Natural killer cell treated with Interleukin-12 subunit alpha and Interleukin-12 subunit beta and Interleukin-15 and Interleukin-18, amount 100 ng/mL, for 72 hours (primary cell): ENCODE results near the gene RNF213. TPM values are rescaled to one million over a fixed set of nuclear protein-coding genes. Genes with fewer than 3 reads are reported as not detected.
"Not testable (repeated sequence)": the region's sequence is repeated elsewhere in the genome, so short reads cannot be mapped to it uniquely, and the experiment has no call there.

Source experiments
- ATAC-seq, 2 donors: fragments of 150-1000 bp; cut with Tn5 transposase in 1 of 2; sonication (Bioruptor Pico), chemical (Tn5 transposase) in 1 of 2; 2 replicates each; pipeline ENCODE4 v1.10.0; 2021
- DNase-seq: peaks from one replicate; pipeline ENCODE4 v3.0.0; 2022; ENCODE audit warnings: low spot score
- H3K27ac Mint-ChIP-seq, 2 donors: 1 replicate in 1 of 2; 2 replicates in 1 of 2; pipeline ENCODE4 v1.8.0; 2022; ENCODE audit warnings: mixed read lengths in 2 of 2, mild to moderate bottlenecking in 1 of 2, moderate library complexity in 1 of 2
- H3K27me3 Mint-ChIP-seq, 2 donors: 1 replicate in 1 of 2; 2 replicates in 1 of 2; pipeline ENCODE4 v1.8.0; 2022; ENCODE audit warnings: mixed read lengths in 2 of 2
- H3K36me3 Mint-ChIP-seq: one replicate; pipeline ENCODE4 v1.8.0; 2022; ENCODE audit warnings: mixed read lengths
- H3K4me1 Mint-ChIP-seq, 2 donors: 1 replicate in 1 of 2; 2 replicates in 1 of 2; pipeline ENCODE4 v1.8.0; 2022; ENCODE audit warnings: low read depth in 2 of 2, mixed read lengths in 2 of 2, mild to moderate bottlenecking in 1 of 2
- H3K4me3 Mint-ChIP-seq: one replicate; pipeline ENCODE4 v1.8.0; 2022; ENCODE audit warnings: mixed read lengths
- H3K9me3 Mint-ChIP-seq: 2 replicates; pipeline ENCODE4 v1.8.0; 2022; ENCODE audit warnings: mixed read lengths
- total RNA-seq, 2 donors: library from RNA; stranded (reverse); gene quantifications; one replicate each; pipeline ENCODE4 v1.2.3, GENCODE V29; 2022

The RNF213 gene
- total RNA-seq, 2 donors from 2014 or later = 1,259 to 2,425 TPM

DNA sequence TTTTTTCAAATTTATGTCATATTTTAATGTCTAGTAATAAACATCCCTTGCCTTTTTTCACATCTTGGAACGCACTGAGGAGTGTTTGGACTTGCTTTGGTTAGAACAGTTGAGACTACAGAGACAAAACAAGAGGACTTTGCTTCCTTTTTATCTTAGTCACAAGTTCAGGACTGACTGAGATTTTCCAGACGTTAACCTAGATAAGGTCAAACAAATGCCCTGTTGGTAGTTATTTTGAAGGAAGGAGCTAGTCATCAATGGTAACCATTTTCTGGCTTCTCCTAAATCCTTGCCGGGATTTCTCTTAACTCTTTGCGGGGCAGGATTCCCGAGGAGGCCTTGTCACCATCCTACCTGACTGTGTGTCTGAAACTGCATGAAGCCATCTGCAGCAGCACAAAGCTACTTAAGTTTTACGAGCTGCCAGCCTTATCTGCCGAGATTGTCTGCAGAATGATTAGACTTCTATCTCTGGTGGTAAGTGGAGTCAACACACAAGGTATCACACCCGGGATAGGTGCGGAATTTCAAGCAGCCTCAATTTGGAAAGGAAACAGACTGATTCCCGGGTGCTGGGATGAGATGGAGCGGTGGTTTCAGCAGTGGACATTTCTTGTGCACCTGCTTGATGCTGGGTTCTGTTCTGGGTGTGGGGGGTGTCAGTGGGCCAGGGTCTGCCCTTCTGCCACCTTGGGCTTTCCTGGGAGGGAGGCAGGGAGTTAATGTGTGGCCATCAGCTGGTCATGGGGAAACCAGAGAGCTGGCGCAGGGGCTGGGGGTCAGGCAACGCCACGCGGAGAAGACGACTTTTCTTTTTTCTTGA, 48.3 kb downstream of the RNF213 start:
- Mint-ChIP-seq H3K9me3 (no peaks in the 10 kb centered on the region), H3K4me3 (peak overlapping the region; percentile 17), H3K36me3 (peaks cover 49% of the 10 kb centered on the region), H3K4me1 (peaks cover 22 to 39% of the 10 kb centered on the region in 2 donors), H3K27me3 (no peaks in the 10 kb centered on the region), H3K27ac (peak overlapping the region; percentile 66 to 85)
- DNase-seq (no peak), ATAC-seq (peak in 1 of 2 donors; percentile 13)

DNA sequence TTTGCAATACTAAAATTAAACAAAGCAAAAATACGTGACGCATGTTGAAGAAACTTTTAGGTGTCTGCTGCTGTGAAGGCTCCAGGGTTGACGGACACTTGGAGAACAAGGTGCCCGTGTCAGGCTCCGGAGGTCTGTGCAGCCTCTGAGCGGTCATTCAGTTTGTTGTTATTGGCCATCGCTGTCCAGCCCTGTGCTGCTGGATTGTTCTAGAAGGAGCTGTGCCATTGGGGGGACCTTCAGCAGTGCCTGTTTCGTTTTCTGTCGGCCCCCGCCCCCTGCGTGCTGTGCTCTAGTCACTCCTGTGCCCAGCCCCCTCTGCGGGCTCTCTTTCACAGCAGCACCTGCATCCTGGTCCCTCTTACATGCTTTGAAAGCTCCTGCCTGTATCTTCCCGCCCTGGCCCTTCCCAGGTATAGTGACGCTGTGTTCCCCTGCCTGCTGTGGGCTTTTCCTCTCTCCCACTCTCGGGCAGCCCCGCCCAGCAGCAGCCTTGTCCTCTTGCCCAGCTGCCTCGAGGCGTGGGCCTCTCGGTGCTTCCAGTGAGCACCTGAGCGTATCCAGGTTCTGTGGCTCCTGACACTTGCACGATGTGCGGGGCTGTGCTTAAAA, 50.7 kb downstream of the RNF213 start:
- Mint-ChIP-seq H3K9me3 (no peaks in the 10 kb centered on the region), H3K36me3 (peaks cover 42% of the 10 kb centered on the region), H3K4me1 (peaks cover 25 to 40% of the 10 kb centered on the region in 2 donors), H3K4me3 (no peak overlapping the region), H3K27ac (peak overlapping the region; percentile 60 to 81), H3K27me3 (no peaks in the 10 kb centered on the region)
- DNase-seq = no peak
- ATAC-seq = no peak

- DNase-seq (no peak), ATAC-seq (no peak)
- Mint-ChIP-seq H3K4me1 (peaks cover 29 to 38% of the 10 kb centered on the region in 2 donors), H3K27ac (peak overlapping the region; percentile 47 to 74), H3K4me3 (no peak overlapping the region), H3K9me3 (no peaks in the 10 kb centered on the region), H3K36me3 (peaks cover 46% of the 10 kb centered on the region), H3K27me3 (no peaks in the 10 kb centered on the region)
These were observed 52.0 kb downstream of the RNF213 start for GRCh38 chr17:80312621-80313135.

DNA sequence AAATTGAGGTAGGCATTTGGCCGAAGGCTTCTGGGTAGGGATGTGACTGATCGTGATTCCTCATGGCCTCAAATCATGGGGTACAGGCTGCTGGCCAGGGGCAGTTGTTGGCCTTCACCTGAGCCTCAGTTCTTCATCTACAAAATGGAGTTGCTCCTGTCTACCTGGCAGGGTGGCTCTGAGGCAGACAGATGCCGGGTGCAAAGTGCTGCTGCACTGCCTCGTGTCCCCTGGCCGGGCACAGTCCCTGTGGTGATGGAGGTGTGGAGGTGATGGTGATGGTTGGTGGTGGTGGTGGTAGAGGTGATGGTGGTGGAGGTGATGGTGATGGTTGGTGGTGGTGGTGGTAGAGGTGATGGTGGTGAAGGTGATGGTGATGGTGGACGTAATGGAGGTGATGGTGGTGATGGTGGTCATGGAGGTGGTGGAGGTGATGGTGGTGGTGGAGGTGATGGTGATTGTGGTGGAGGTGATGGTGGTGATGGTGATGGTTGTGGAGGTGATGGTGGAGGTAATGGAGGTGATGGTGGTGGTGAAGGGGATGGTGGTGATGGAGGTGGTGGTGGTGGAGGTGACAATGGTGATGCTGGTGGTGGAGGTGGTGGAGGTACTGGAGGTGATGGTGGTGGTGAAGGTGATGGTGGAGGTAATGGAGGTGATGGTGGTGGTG, 52.6 kb downstream of the RNF213 start:
- ATAC-seq = peak in 1 of 2 donors; percentile 50
- peak overlapping the region; percentile 47 to 74 for H3K27ac Mint-ChIP-seq

GRCh38 chr17:80313946-80314345, 53.3 kb downstream of the RNF213 start:
- not testable (repeated sequence) for H3K27me3 Mint-ChIP-seq, H3K4me3 Mint-ChIP-seq, DNase-seq, H3K27ac Mint-ChIP-seq, H3K9me3 Mint-ChIP-seq, ATAC-seq
- Mint-ChIP-seq H3K36me3 (peaks cover 37% of the 10 kb centered on the region), H3K4me1 (peaks cover 21 to 31% of the 10 kb centered on the region in 2 donors)

More for the DNA sequence above, 52.6 kb downstream of the RNF213 start:
- H3K27me3 Mint-ChIP-seq = no peaks in the 10 kb centered on the region
- H3K4me1 Mint-ChIP-seq = peaks cover 28 to 35% of the 10 kb centered on the region in 2 donors
- no peak for DNase-seq
- H3K9me3 Mint-ChIP-seq = no peaks in the 10 kb centered on the region
- peaks cover 44% of the 10 kb centered on the region for H3K36me3 Mint-ChIP-seq
- peak overlapping the region; percentile 9 for H3K4me3 Mint-ChIP-seq

GRCh38 chr17:80315517-80316182, 55.0 kb downstream of the RNF213 start:
- Mint-ChIP-seq H3K27ac (peak overlapping the region; percentile 47 to 78), H3K9me3 (no peaks in the 10 kb centered on the region), H3K4me3 (peak overlapping the region; percentile 4), H3K4me1 (peaks cover 26 to 30% of the 10 kb centered on the region in 2 donors), H3K36me3 (peaks cover 35% of the 10 kb centered on the region), H3K27me3 (no peaks in the 10 kb centered on the region)
- ATAC-seq (peak in 1 of 2 donors; percentile 64), DNase-seq (no peak)

DNA sequence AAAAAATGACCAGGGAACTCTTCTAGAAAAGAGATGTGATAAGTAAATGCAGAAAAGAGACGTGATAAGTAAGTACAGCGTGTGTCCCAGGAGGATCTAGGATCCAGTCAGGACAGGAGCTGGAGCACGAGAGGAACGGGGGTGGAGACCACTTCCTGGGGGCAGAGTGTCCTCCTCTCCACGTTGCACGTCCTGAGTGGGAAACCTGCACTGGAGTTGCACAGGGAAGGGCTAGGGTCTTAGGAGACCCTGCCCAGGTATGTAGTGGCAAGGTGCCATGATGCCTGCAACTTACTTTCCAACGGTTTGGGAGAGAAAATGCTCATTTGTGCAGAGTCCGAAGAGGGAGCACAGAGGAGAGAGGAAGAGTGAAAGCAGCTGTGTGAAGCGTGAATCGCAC, 55.8 kb downstream of the RNF213 start:
- DNase-seq (no peak), ATAC-seq (no peak)
- peaks cover 40% of the 10 kb centered on the region for H3K36me3 Mint-ChIP-seq
- H3K4me3 Mint-ChIP-seq = peak overlapping the region; percentile 4
- H3K9me3 Mint-ChIP-seq = no peaks in the 10 kb centered on the region
- peak overlapping the region; percentile 47 to 78 for H3K27ac Mint-ChIP-seq
- peaks cover 26 to 36% of the 10 kb centered on the region in 2 donors for H3K4me1 Mint-ChIP-seq
- H3K27me3 Mint-ChIP-seq = no peaks in the 10 kb centered on the region

DNA sequence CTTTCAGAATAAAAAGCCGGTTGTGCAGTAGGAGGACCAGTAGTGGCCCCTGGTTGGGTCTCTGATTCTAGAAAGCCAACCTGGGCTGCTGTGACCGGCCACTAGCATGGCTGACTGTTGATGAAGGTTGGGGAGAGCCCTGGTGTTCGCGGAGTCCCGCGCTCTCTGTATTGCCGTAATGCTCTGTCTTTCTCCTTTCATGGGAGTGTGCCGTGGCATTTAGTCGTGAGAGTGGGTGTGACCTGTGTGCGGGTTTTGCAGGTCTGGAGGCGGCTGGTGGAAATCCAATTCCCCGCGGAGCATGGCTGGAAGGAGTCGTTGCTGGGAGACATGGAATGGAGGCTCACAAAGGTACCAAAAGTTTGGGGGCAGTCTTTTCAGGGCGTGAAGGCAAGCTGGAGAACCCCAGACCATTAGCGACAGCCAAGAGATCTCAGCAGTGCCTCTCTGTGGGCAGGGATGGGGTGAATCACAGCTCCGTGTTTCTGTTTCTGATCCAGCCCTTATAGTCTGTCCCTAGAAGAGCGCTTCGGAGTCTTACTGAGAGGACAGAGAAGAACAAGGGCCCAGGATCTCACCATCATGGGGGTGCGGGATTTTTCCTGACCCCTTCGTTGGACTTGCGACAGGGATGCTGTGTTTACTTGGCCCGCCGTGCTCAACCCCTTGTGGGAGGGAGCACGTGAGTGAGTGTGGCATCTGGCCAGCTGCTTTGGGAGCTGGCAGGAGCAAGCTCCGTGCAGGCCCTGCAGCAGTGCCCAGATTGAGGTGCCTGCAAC, 56.5 kb downstream of the RNF213 start:
- no peaks in the 10 kb centered on the region for H3K27me3 Mint-ChIP-seq
- H3K4me3 Mint-ChIP-seq = no peak overlapping the region
- H3K9me3 Mint-ChIP-seq = no peaks in the 10 kb centered on the region
- peaks cover 43% of the 10 kb centered on the region for H3K36me3 Mint-ChIP-seq
- peaks cover 26 to 36% of the 10 kb centered on the region in 2 donors for H3K4me1 Mint-ChIP-seq
- DNase-seq (no peak), ATAC-seq (peak in 1 of 2 donors; percentile 12)
- peak overlapping the region; percentile 47 to 78 for H3K27ac Mint-ChIP-seq

GRCh38 chr17:80317706-80317980, 57.0 kb downstream of the RNF213 start:
- Mint-ChIP-seq H3K9me3 (no peaks in the 10 kb centered on the region), H3K27me3 (no peaks in the 10 kb centered on the region), H3K4me3 (no peak overlapping the region), H3K36me3 (peaks cover 45% of the 10 kb centered on the region), H3K27ac (no peak overlapping the region), H3K4me1 (peaks cover 26 to 35% of the 10 kb centered on the region in 2 donors)
- no peak for DNase-seq
- ATAC-seq = peak in 1 of 2 donors; percentile 50

DNA sequence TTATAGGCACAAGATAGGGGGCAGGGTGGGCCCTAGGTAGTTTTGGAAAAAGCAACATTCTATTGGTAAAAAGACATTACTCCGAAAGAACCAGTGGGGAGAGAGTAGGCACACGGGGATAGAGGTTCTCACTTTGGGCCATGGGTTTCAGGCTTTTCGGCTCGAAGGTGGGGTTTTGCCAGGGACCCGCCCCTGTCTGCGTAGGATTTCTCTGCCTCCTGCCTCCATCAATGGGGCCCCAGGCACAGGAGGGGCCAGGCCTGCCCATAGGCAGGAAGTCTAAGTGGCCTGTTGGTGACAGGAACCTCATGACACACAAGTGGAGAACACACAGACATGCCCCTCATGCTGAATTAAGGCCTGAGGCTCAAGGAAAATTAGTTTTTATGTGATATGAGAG, 57.5 kb downstream of the RNF213 start:
- no peaks in the 10 kb centered on the region for H3K27me3 Mint-ChIP-seq
- H3K27ac Mint-ChIP-seq = no peak overlapping the region
- no peak overlapping the region for H3K4me3 Mint-ChIP-seq
- no peak for ATAC-seq
- H3K4me1 Mint-ChIP-seq = peaks cover 26 to 35% of the 10 kb centered on the region in 2 donors
- DNase-seq = no peak
- H3K36me3 Mint-ChIP-seq = peaks cover 48% of the 10 kb centered on the region
- H3K9me3 Mint-ChIP-seq = no peaks in the 10 kb centered on the region

GRCh38 chr17:80319262-80319998, 58.8 kb downstream of the RNF213 start:
- Mint-ChIP-seq H3K27ac (peak overlapping the region; percentile 26 to 64), H3K9me3 (no peaks in the 10 kb centered on the region), H3K4me3 (peak overlapping the region; percentile 32), H3K27me3 (no peaks in the 10 kb centered on the region), H3K4me1 (peaks cover 34 to 40% of the 10 kb centered on the region in 2 donors), H3K36me3 (peaks cover 56% of the 10 kb centered on the region)
- ATAC-seq (no peak), DNase-seq (no peak)

DNA sequence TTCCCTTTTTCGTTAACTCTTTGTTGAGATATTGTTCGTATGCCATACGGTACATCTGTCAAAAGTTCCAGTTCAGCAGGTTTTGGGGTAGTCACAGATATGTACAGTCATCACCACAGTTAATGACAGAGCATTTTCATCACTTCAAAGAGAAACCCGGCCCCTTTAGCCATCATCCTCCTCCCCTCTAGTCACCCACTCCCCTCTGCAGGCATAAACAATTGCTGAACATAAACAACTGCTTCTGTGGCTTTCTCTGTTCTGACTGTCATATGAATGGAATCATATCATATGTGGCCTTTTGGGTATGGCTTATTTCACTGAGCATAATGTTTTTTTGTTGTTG, 59.3 kb downstream of the RNF213 start:
- peak overlapping the region in 1 of 2 donors; percentile 18 for H3K27ac Mint-ChIP-seq
- H3K4me3 Mint-ChIP-seq = no peak overlapping the region
- H3K36me3 Mint-ChIP-seq = peaks cover 59% of the 10 kb centered on the region
- no peaks in the 10 kb centered on the region for H3K9me3 Mint-ChIP-seq
- ATAC-seq = peak; percentile 28 to 43
- DNase-seq = no peak
- peaks cover 38 to 42% of the 10 kb centered on the region in 2 donors for H3K4me1 Mint-ChIP-seq
- H3K27me3 Mint-ChIP-seq = no peaks in the 10 kb centered on the region
